Stimulated activated CD4-positive, alpha-beta T cell treated with anti-CD3 and anti-CD28 coated beads, Interleukin-2, amount 100 ng/mL, for 4 hours (primary cell): ENCODE results near the gene LTA4H.

Source experiments
- DNase-seq: peaks from one replicate; pipeline ENCODE4 v3.0.0-alpha.2; 2020; ENCODE audit warnings: low read depth

The LTA4H gene

DNA sequence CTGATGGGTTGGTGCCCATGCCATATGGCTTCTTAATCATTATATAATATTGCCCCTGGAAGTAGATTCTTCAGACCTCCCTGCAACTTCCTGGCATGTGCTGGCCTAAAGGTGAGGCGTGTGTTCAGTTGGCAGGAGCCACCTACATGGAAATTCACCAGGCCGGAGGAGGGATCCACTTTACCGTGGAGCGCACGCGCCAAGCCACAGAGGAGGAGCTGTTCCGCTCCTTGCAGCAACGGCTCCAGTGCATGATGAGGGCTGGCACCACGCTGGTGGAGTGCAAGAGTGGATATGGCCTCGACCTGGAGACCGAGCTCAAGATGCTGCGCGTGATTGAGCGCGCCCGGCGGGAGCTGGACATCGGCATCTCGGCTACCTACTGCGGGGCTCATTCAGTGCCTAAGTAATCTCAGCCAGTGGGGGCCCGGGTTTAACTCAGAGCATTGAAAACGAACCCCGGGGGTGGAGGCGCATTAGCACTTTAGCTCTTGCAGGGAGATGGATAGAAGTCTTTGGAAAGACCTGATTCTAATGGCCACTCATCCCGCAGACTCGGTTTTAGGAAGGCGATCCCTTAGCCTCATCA, 78.7 kb downstream of the LTA4H start:
- DNase-seq, result no peak

GRCh38 chr12:95955549-95956159, 79.7 kb downstream of the LTA4H start:
- no peak for DNase-seq

DNA sequence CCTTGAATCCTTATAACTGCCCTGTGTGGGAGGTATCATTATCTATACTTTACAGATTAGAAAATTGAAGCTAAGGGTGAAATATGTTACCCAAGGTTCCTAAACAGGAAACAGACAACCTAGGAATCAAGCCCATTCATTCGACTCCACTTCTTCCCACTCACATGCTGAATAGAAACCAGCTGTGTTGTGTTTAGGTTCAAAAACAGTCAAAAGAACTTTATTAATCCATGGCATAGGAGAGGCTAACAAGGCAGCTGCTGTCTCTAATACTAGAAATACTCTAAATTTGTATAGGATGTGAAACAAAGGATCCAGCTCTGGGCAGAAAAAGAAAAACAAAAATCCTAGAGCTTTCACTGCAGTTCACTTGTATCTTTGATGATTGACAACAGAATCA, 82.4 kb downstream of the LTA4H start:
- no peak for DNase-seq

DNA sequence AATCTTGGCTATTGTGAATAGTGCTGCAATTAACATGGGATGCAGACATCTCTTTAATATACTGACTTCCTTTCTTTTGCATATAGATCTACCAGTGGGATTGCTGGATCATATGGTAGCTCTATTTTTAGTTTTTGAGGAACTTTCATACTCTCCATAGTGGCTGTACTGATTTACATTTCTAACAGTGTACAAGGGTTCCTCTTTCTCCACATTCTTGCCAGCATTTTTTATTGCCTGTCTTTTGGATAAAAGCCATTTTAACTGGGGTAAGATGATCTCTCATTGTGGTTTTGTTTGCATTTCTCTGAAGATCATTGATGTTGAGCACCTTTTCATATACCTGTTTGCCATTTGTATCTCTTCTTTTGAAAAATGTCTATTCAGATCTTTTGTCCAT, 83.9 kb downstream of the LTA4H start:
- DNase-seq, result no peak
